Limb (tissue), 2 donors: Measurements from ENCODE around the gene CTSG.
"Not testable (repeated sequence)": the region's sequence is repeated elsewhere in the genome, so short reads cannot be mapped to it uniquely, and the experiment has no call there.

Experiments used
- DNase-seq, 2 donors: peaks; one replicate each; pipeline ENCODE4 v3.0.0-alpha.2; 2016; ENCODE audit errors: extremely low spot score in 2 of 2

The CTSG gene

GRCh38 chr14:24542346-24542936 is 33.6 kb downstream of the CTSG start:
- DNase-seq: no peak

GRCh38 chr14:24535737-24536136 is 40.3 kb downstream of the CTSG start:
- no peak for DNase-seq

- no peak for DNase-seq
These were observed 41.8 kb downstream of the CTSG start for GRCh38 chr14:24534286-24534685.

- not testable (repeated sequence) for DNase-seq
These were observed 50.0 kb downstream of the CTSG start for GRCh38 chr14:24525877-24526620.
